GM19468 (cell line): ENCODE measurements around the gene CHTF18.

Experiments used
- ATAC-seq: cut with Tn5 transposase; IDR thresholded peaks from one replicate; pipeline ENCODE4 v1.9.1; 2021; ENCODE audit warnings: mild to moderate bottlenecking, moderate library complexity, moderate number of reproducible peaks; ENCODE audit not compliant: unreplicated experiment; ENCODE audit errors: extremely low read depth

The CHTF18 gene

DNA sequence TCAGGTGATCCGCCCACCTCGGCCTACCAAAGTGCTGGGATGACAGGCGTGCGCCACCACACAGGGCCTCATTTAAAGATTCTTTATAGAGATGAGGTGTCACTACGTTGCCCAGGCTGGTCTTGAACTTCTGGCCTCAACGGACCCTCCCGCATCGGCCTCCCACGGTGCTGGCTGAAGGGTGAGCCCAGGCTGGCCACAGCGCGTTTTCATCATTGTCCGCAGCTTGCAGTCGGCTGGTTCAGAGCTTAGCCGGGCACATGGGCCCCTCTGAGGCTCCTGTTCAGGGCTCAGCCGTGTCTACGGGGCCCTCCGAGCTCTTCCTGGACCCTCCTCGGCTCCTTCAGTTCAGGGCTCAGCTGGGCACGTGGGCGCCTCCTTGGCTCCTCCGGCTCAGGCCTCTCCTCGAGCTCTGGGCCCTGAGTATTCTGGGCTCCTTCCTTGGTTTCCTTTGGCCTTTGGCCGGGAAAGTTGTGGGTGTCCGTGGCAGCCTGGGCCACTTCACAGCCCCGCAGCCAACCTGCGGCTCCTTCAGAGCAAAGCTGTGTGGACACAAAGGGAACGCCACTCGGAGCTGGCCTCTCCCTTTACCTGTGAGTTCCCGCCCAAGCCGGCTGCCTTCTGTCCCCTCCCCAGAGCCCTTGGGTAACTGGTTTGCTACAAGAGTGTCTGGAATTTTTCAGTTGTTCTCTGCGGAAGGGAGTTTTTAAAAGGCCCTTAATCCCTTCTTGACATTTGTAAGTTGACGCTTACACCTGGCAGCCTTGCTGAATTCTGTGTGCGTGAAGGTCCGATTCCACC lies 29.1 kb upstream of the CHTF18 start:
- ATAC-seq = no peak

DNA sequence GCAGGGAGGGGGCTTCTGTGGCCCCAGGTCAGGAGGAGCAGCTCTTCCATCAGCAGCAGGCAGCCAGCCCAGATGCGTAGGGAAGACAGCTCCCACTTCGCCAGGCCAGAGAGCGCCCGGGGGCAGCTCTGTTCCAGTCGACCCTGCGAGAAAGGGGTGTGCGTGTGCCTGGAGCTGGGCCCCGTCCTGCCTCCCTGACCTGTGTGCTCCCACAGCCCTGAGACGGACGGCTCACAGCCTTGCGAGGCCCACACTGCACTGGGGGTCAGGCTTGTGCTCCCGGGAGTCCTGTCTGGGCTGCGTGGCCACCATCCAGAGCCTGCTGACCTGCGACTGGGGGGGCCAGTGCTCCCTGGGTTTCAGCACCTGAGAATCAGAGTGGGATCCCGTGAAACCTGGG lies 28.4 kb upstream of the CHTF18 start:
- no peak for ATAC-seq

DNA sequence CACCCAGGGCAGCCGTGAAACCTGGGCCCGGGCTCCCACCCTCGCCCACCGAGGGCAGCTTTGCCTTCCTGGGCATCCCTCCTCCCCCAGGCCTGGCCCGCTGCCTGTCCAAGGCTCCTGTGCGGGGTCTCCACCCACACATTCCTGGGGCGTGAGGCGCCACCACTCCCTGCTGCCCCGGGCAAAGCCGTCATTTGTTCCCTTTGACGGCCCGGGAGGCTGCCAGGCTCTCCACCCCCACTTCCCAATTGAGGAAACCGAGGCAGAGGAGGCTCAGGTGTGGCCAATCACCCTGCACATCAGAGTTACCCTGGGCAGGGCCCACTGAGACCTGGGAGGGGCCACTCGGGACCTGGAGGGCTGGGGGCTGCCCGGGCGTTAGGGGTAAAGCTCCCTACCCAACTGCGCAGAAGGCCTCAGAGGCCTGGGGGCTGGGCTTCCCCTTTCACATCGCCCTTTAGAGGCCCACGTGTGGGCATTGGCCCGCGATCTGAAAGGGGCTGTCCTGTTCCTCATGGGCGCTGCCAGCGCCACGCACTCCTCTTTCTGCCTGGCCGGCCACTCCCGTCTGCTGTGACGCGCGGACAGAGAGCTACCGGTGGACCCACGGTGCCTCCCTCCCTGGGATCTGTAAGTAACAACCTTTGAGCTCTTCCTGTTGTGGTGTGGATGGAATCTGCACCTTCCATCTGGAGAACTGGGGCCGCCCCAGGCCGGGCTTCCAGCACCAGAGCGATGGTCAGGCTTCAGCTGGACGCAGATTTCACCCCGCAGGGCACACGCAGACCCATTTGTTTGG lies 27.7 kb upstream of the CHTF18 start, which contains the start of gene MSLN:
MSLN (plus strand) TSS at position 190 of the 799 bp plus-strand sequence. CDS start 1,947 bp downstream, outside the sequence.
- ATAC-seq = no peak

DNA sequence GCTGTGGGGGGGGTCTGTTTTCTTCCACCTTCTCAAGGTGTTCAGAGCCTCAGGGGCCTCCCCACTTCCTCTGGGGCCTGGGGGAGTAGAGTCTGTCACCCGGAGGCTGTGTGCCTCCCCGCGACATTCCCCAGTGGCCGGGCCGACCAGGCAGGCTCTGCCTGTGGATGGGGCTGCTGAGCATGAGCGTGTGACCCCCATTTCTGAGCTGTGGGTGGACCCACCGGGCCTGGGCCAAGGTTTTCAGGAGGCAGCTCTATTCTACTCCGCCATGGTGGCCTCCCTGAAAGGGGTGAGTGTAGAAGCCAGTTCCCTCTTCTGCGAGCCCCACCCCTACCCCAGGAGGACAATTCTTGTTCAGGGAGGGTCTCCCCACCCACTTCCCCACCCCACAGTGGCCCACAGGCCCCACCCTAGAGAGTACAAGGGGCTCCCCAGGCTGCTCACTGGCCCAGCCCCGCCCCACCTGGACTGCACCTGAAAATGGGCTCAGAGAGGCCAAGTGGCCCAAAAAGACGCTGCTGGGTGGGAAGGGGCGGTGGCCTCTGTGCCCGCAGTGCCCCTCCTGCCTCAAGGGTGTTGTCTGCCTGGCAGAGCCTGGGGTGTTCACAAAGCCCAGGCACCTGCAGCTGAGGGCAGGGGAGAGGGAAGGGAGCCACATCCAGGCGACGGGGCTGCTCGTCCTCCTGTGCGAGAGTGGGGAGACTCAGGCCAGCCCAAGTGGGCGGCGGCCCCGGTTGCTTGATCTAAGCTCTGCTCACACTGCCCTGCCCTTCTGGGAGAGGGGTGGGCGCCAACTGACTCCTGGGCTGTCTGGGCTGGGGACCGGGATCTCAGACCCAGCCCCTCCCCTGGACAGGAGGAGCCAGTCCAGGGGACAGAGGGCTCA lies 26.6 kb upstream of the CHTF18 start:
- ATAC-seq = no peak

DNA sequence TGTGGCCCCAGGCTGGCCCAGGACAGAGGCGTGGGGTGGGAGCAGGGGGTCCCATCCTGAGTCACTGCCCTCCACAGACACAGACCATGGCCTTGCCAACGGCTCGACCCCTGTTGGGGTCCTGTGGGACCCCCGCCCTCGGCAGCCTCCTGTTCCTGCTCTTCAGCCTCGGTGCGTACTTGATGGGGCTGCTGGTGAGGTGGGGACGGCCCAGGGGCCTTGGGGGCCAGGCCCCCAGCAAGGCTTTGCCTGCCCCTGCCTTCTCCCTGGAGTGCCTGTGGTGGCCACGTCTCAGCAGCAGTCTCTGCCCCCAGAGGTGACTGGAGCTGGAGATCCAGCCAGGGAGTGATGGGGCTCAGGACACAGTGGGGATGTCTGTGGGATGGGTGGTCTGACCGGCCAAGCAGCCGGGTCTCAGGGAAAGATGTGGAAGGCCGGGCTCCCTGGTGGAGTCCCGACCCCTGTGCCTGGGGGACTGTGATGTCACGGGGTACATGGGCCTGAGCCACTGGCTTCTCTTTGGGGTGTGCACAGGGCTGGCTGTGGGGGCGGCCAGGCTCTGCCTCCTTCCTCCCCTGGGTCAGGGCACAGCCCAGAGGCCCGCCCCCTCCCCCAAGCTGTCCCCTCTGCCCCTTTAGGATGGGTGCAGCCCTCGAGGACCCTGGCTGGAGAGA lies 25.7 kb upstream of the CHTF18 start:
- ATAC-seq = no peak

DNA sequence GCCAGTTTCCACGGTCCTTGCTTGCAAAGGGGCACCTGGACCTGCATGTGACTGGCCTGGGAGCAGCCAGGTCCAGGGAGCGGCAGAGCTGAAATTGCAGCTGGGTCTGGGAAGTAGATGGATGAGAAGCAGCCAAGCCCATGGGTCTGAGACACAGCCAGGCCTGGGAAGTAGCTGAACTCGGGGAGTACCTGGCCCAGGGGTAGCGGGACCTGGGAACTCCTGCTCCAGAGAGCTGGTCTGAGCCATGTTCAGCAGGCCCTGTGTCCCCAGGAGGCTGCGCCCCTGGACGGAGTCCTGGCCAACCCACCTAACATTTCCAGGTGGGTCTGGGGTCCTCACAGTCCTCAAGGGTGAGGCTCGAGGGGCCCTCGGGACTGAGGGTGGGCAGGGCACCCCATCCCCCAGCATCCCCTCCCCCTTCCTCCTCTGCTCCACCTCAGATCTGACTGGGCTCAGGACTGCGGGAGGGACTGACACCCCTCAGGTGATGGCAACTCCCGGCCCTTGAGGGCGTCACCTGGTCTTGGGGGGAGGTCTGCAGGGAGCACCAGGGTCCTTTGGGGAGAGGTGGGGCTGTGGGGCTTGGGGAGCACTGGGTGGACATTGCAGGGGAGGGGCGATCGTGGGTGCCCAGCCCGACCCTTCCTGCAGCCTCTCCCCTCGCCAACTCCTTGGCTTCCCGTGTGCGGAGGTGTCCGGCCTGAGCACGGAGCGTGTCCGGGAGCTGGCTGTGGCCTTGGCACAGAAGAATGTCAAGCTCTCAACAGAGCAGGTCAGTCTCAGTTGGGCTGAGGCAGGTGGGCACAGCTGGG lies 24.8 kb upstream of the CHTF18 start:
- ATAC-seq = no peak

DNA sequence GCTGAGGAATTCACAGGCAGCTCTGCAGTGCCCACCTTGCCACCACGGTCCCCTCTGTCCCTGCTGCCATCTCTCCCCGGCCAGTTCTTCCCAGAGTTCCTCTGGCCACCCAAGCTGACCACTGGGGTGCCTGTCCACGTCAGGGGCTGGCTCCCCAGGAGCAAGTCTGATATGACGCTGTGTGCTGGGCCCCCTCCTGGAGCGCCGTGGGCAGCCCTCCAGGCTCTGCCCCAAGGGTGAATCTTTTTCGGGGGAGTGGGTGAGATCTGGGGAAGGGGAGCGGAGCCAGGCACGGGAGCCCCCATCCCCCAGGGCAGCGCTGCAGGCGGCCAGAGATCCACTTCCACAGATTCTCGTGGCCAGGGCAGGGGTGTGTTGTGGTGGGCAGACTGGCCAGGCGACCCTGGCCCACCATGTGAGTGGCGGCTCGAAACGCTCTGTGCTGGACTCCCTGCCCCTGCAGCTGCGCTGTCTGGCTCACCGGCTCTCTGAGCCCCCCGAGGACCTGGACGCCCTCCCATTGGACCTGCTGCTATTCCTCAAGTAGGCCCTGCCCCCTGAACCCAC lies 24.2 kb upstream of the CHTF18 start:
- ATAC-seq = no peak

DNA sequence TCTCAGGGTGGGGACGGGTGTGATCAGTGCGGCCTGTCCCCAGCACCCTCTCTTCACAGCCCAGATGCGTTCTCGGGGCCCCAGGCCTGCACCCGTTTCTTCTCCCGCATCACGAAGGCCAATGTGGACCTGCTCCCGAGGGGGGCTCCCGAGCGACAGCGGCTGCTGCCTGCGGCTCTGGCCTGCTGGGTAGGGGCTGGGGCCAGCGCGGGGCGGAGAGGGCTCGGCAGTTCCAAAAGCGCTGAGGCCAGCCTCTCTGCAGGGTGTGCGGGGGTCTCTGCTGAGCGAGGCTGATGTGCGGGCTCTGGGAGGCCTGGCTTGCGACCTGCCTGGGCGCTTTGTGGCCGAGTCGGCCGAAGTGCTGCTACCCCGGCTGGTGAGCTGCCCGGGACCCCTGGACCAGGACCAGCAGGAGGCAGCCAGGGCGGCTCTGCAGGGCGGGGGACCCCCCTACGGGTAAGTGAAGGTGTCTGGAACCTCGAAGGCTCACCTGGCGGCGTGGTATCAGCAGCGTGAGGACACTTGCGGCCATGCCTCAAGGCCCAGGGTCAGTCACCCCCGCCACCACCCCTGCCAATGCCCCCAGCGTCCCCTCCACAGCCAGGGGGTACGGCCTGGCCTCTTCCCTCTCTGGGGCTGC lies 23.5 kb upstream of the CHTF18 start:
- ATAC-seq = no peak

DNA sequence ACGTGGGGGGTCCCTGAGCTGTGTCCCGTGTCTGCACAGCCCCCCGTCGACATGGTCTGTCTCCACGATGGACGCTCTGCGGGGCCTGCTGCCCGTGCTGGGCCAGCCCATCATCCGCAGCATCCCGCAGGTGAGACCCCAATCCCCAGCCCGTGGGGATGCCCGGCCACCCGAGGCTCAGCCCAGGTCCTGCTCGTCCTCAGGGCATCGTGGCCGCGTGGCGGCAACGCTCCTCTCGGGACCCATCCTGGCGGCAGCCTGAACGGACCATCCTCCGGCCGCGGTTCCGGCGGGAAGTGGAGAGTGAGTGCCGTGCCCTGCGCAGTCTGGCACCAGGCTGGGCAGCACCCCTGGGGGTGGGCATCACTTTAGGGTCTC lies 22.9 kb upstream of the CHTF18 start:
- ATAC-seq = no peak

DNA sequence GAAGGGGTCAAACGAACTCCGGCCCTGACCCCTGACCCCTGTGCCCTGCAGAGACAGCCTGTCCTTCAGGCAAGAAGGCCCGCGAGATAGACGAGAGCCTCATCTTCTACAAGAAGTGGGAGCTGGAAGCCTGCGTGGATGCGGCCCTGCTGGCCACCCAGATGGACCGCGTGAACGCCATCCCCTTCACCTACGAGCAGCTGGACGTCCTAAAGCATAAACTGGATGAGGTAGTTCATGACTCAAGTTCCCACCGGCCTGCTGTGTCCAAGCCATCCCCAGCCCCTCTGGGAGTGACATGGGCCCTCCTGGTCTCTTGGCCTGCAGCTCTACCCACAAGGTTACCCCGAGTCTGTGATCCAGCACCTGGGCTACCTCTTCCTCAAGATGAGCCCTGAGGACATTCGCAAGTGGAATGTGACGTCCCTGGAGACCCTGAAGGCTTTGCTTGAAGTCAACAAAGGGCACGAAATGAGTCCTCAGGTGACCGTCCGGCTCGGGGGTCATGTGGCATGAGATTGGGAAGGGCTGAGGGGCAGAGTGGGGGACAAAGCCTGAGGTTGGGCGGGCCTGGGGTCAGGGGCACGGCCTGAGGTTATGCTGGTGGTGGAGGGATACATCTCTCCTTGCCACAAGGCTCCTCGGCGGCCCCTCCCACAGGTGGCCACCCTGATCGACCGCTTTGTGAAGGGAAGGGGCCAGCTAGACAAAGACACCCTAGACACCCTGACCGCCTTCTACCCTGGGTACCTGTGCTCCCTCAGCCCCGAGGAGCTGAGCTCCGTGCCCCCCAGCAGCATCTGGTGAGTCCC lies 22.2 kb upstream of the CHTF18 start:
- ATAC-seq = no peak

DNA sequence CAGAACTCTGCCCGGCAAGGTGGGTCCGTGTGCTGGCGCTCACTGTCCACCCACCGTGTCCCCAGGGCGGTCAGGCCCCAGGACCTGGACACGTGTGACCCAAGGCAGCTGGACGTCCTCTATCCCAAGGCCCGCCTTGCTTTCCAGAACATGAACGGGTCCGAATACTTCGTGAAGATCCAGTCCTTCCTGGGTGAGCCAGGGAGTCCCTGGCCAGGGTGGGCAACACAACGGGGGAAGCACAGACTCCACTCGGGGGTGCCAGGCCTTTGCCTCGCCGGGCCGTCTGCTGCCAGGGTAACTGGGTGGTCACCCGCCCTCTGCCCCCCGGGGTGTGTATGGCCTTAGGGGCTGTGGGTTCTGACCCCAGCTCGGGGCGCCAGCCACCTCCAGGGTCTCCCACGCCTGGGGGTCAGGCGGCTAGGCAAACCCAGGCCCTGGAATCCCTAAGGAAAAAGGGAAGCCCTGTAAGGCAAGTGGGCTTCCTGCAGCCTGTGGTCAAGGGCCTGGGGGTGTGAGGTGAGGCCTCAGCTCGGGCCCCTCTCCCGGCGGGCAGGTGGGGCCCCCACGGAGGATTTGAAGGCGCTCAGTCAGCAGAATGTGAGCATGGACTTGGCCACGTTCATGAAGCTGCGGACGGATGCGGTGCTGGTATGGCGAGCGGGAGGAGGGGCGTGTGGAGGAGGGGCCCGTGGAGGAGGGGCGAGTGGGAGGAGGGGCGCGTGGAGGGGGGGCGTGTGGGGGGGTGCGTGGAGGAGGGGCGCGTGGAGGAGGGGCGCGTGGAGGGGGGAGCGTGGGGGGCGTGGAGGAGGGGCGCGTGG lies 21.4 kb upstream of the CHTF18 start:
- no peak for ATAC-seq

DNA sequence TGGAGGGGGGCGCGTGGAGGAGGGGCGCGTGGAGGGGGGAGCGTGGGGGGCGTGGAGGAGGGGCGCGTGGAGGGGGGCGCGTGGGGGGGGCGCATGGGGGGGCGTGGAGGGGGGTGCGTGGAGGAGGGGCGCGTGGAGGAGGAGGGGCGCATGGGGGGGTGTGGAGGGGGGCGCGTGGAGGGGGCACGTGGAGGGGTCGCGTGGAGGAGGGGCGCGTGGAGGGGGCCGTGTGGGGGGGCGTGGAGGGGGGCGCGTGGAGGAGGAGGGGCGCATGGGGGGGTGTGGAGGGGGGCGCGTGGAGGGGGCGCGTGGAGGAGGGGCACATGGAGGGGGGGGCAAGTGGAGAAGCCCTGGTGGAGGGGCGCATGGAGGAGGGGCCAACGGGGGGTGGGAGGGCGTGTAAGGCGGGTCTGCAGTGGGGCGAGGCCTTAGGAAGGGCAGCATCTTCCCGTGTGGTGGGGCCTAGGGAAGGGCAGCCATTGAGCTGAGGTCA lies 20.6 kb upstream of the CHTF18 start:
- no peak for ATAC-seq

DNA sequence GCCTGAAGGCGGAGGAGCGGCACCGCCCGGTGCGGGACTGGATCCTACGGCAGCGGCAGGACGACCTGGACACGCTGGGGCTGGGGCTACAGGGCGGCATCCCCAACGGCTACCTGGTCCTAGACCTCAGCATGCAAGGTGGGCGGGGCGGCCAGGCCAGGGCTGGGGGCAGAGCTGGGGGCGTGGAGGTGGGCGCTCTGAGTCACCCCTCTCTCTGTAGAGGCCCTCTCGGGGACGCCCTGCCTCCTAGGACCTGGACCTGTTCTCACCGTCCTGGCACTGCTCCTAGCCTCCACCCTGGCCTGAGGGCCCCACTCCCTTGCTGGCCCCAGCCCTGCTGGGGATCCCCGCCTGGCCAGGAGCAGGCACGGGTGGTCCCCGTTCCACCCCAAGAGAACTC lies 20.0 kb upstream of the CHTF18 start:
- ATAC-seq = no peak

DNA sequence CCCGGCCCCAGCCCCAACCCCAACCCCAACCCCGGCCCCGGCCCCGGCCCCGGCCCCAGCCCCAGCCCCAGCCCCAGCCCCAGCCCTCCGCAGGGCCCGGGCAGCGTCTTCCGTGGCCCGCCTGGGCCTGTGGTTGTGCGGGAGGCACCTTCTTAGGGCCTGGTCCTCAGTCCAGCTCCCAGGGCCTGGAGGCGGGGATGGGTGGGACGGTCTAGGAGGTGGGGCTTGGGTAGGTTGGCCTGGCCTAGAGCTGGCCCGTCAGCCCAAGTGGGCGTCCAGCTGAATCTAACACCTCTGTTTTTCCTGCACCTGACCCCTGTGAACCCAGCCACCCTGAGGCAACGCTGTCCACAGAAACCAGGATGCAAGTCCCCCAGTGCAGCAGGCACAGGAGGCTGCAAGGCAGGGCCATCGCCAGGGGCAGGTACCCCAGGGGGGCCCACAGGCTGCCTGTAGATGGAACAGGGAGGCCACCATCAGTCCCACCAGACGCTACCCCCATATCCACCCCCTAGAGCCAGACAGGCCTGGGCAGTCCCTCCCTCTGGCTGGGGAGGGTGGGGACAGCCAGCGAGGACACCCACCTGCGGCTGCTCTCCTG lies 19.1 kb upstream of the CHTF18 start:
- no peak for ATAC-seq

DNA sequence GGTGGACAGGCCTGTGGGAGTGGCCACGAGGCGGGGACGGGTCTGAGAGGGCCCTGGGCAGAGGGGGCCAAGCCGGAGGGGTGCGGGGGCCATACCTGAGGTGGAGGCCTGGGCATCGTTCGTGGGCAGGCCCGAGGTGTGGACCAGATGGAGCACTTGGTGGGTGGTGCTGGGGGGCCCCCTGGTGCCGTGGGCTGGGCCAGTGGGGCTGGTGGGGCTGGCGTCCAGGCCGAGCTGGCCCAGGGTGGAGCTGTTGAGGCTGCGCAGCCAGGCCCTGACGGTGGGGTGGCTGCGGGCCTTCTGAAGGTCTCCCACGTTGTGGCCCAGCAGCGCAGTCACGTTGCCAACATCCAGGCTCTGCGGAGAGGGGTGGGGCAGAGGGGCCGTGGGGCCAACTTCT lies 18.5 kb upstream of the CHTF18 start:
- no peak for ATAC-seq

DNA sequence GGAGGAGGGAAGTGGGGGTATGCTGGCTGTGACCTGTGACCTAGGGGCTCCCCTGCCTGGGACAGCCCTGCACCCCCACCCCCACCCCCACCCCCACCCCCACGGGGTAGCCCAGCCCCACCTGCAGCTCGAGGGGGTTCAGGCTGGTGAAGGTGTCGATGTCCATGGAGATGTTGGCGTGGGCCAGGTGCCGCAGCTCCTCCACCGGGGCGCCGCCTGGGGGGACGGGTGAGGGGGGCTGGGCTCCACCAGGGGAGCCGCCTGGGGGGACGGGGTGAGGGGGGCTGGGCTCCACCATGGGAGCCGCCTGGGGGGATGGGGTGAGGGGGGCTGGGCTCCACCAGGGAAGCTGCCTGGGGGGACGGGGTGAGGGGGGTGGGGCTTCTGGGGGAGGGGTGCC lies 18.0 kb upstream of the CHTF18 start:
- no peak for ATAC-seq
